Small intestine (tissue), 7 donors: ENCODE measurements around the gene ST8SIA1. TPM values are rescaled to one million over a fixed set of nuclear protein-coding genes. Genes with fewer than 3 reads are reported as not detected.

Experiments used
- DNase-seq, 2 donors: peaks; one replicate each; pipeline versions ENCODE4 v3.0.0 to v3.0.0-alpha.2; 2013
- FAIRE-seq: peaks from 2 replicates; lab custom pipeline; 2012; peaks lifted over from hg19 to GRCh38; lab: Jason Lieb, UNC
- H3K27ac ChIP-seq, 3 donors: one replicate each; pipeline ENCODE4 v1.5.1; 2013; ENCODE audit warnings: low read length in 2 of 3, mild to moderate bottlenecking in 2 of 3, control low read depth in 1 of 3, inconsistent platforms in 1 of 3, low read depth in 1 of 3, moderate library complexity in 1 of 3
- H3K27me3 ChIP-seq, 3 donors: one replicate each; pipeline ENCODE4 v1.6.1; 2013; ENCODE audit warnings: low read length in 3 of 3, inconsistent platforms in 1 of 3; ENCODE audit not compliant: control insufficient read depth in 3 of 3, insufficient read depth in 3 of 3
- H3K36me3 ChIP-seq, 3 donors: one replicate each; pipeline ENCODE4 v1.6.1; 2013; ENCODE audit warnings: low read length in 3 of 3, inconsistent platforms in 1 of 3, low read depth in 1 of 3, mild to moderate bottlenecking in 1 of 3, moderate library complexity in 1 of 3; ENCODE audit not compliant: control insufficient read depth in 3 of 3, insufficient read depth in 2 of 3
- H3K4me1 ChIP-seq, 3 donors: one replicate each; pipeline ENCODE4 v1.6.1; 2013; ENCODE audit warnings: low read length in 2 of 3, inconsistent platforms in 1 of 3, low read depth in 1 of 3, mild to moderate bottlenecking in 1 of 3, moderate library complexity in 1 of 3; ENCODE audit not compliant: control insufficient read depth in 3 of 3, insufficient read depth in 2 of 3
- H3K4me3 ChIP-seq, 3 donors: one replicate each; pipeline ENCODE4 v1.5.1; 2013; ENCODE audit warnings: low read length in 3 of 3, control low read depth in 1 of 3, inconsistent platforms in 1 of 3, low read depth in 1 of 3, mild to moderate bottlenecking in 1 of 3, moderate library complexity in 1 of 3
- H3K9me3 ChIP-seq, 2 donors: one replicate each; pipeline ENCODE4 v1.6.1; 2013; ENCODE audit warnings: low read depth in 1 of 2, low read length in 1 of 2; ENCODE audit not compliant: control insufficient read depth in 2 of 2, insufficient read depth in 1 of 2
- WGBS, 3 donors: extraction: QIAGEN DNeasy Blood & Tissue Kit; methylation state at CpG; one replicate each; pipeline ENCODE4 v1.1.7; 2013; 5-methylcytosine and 5-hydroxymethylcytosine counted together
- polyA plus RNA-seq, 4 donors: library from polyadenylated mRNA; stranded (reverse) in 3 of 4; unstranded in 1 of 4; fragments of 200-250 nt in 3 of 4; fragments of 120-200 nt in 1 of 4; gene quantifications; one replicate each; pipeline versions ENCODE4 v1.2.1 to v1.2.3, GENCODE V29; 2013
- donor health status: healthy with polysubstance abuse.
- donor health status: control.
- donor health status: control.
- donor health status: Bipolar disorder and iron deficiency.
- donor health status: healthy.

ST8SIA1 gene
- polyA plus RNA-seq, 4 donors, result 0.81 to 1.4 (median 1.4) TPM; not detected in 1

DNA sequence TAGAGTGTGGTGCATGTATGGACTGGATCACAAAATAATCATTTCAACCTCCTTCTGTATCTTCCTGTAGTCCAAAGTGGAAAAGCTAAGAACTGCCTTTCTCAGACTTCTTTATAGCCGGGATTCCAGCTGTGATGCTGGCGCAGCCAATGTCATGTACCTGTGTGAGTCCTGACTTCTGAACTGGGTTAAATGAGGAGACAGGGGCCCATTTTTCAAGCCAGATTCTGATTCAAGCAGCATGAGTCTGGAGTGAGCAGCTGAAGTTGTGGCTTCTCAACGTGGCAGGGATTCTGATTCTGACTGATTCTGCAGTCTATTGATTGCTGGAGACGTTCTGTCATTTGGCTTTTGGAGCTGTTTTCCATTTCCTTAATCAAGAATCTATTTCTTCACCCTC, 111.2 kb downstream of the ST8SIA1 start:
- Histone ChIP-seq H3K27ac (no peak overlapping the region), H3K9me3 (no peaks in the 10 kb centered on the region), H3K4me1 (no peaks in the 10 kb centered on the region), H3K36me3 (no peaks in the 10 kb centered on the region), H3K27me3 (no peaks in the 10 kb centered on the region), H3K4me3 (no peak overlapping the region)
- WGBS, 3 donors, result 54 to 73% (median 64%) methylated on average over 4 of the region's 4 CpGs
- FAIRE-seq (no peak), DNase-seq (no peak)

DNA sequence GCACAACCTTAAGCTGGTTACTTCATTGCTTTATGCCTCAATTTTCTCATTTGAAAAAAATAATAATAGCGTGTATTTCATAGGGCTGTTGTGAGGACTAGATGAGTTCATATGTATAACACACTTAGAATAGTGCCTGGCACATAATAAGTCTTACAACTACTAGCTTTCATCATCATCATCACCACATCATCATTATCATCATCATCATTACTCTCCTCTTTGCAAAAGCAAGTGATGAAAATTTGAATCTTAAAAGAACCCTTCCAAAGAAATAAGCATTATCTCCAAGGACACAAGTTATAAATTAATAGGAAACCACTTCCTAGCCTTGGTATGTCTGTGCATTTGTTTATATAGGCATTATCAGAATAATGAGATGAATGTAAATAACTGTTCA, 117.0 kb downstream of the ST8SIA1 start:
- Histone ChIP-seq H3K27ac (no peak overlapping the region), H3K36me3 (no peaks in the 10 kb centered on the region), H3K4me3 (no peak overlapping the region), H3K27me3 (no peaks in the 10 kb centered on the region), H3K9me3 (no peaks in the 10 kb centered on the region), H3K4me1 (no peaks in the 10 kb centered on the region)
- FAIRE-seq (no peak), DNase-seq (no peak)
- 87 to 92% (median 89%) methylated on average over 1 of the region's 1 CpG for WGBS, 3 donors

DNA sequence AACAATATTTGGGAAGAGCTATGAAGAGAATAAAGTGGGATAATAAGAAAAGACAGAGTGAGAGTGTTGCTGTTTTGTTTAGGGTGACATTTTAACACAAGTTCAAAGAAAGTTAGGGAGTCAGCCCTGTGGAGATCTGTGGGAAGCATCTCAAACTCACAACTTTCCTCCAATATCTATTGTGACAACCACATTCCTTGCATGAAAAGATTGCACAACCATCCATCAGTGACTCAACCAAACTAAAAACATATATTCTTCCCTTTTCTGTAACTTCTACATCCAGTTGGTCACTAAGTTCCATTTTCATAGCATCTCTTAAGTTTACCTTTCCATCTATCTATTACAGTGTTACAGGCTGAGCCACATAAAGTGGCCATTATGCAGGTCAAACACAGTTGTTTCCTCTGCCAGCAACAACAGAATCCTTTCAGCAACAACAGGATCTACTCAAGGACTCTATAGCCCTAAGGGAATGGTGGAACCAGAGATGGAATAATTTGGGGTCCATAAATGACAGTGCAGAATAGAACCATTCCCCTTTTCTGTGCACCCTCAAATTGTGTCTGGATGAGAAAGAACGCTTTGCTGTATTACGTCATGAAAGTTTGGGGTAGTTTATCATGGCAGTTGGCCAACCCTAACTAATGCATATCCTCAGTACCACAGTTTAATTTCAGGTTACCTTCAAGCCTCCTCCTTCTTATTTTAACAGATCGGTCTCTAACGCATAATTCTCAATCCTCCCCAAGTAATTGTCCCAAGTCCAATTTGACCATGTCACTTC, 118.8 kb downstream of the ST8SIA1 start:
- Histone ChIP-seq H3K27ac (no peak overlapping the region), H3K4me3 (no peak overlapping the region), H3K9me3 (peaks cover 0 to 4% of the 10 kb centered on the region in 2 donors), H3K36me3 (no peaks in the 10 kb centered on the region), H3K4me1 (no peaks in the 10 kb centered on the region), H3K27me3 (no peaks in the 10 kb centered on the region)
- FAIRE-seq (no peak), DNase-seq (no peak)
- WGBS, 3 donors, result 92 to 96% (median 92%) methylated on average over 4 of the region's 4 CpGs

DNA sequence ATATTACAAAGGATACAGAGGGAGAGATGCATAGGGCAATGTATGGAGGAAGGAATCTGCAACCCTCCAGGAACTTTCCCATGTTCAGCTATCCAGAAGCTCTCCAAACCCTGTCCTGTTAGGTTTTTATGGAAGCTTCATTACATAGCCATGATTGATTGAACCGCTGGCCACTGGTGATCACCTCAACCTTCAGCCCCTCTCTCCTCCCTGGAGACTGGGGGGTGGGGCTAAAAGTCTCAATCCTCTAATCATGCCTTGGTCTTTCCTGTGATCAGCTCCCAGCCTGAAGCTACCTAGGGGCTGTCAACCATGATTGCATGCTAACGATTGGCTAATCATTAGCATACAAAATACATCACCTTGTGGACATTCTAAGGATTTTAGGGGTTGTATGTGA, 123.4 kb downstream of the ST8SIA1 start:
- H3K27ac ChIP-seq, result no peak overlapping the region
- 91 to 94% (median 91%) methylated on average over 2 of the region's 2 CpGs for WGBS, 3 donors
- FAIRE-seq (no peak), DNase-seq (no peak)
- peaks cover 0 to 4% of the 10 kb centered on the region in 2 donors for H3K9me3 ChIP-seq
- H3K36me3 ChIP-seq, result no peaks in the 10 kb centered on the region
- no peak overlapping the region for H3K4me3 ChIP-seq
- H3K27me3 ChIP-seq, result no peaks in the 10 kb centered on the region
- no peaks in the 10 kb centered on the region for H3K4me1 ChIP-seq

DNA sequence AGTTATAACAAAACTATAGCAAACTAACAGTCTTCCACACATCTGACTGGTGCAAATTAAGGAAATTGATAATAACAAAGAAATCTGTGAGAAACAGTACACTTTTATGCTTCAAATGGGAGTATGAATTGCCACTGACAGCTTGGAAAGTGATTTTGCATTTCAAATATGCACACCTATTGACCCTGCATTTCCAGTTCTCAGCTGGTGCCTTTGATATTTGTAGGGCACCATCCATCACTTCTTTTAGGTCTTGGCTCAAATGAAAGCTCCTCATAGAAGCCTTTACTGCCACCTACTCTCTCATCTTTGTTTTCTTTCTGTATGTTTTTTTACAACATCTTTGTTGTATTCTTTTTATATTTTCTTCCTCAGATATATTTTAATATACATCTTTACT, 125.1 kb downstream of the ST8SIA1 start:
- Histone ChIP-seq H3K36me3 (no peaks in the 10 kb centered on the region), H3K27me3 (no peaks in the 10 kb centered on the region), H3K9me3 (peaks cover 0 to 4% of the 10 kb centered on the region in 2 donors), H3K27ac (no peak overlapping the region), H3K4me1 (no peaks in the 10 kb centered on the region), H3K4me3 (no peak overlapping the region)
- FAIRE-seq, result no peak
- no peak for DNase-seq

DNA sequence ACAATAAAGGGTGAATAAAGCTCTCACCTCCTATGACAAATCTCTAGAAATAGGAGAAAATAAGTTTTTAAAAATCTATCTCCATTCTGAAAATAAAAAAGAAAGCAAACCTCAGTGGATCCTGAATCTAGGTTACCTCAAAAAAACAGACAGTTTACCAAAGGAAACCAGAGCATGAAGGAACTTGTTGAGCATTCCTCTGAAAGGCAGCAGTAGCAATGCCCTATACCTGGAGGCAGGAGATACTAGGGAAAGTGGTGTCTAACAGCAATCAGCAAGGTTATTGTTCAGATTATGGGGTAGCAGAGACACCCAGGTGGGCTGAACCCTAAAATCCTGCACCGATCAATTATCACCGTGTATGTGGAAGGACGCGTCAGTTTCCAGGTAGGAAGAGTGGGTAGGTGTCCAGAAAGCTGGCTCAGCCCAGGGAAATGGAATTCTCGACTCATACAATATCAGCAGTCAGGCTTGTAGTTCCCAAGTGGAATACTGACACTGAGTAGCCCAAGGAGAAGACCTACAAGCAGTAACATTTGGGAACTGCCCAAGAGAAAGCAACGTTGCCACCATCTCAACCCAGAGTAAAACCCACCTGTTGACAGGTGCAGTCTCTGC, 128.3 kb downstream of the ST8SIA1 start:
- FAIRE-seq, result no peak

DNA sequence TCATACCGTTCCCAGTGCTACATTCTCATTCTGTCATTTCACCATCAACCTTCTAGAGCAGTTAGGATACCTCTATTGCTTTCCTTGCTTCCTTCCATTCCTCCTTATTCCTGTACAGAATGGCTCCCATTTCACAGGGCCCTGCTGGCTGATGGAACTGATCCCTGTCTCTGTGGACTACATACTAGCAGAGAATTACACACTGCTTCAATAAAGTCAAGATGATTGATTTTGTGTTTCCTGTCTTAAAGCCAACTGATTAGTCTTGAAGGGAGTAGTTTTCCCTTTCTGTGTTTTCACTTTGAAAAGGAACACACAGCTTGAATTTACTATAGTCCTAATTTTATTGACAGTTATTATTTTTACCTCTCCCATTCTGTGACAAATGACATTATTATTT, 130.1 kb downstream of the ST8SIA1 start:
- no peaks in the 10 kb centered on the region for H3K27me3 ChIP-seq
- 54 to 83% (median 67%) methylated on average over 1 of the region's 1 CpG for WGBS, 3 donors
- FAIRE-seq (no peak), DNase-seq (no peak)
- H3K4me3 ChIP-seq, result no peak overlapping the region
- H3K4me1 ChIP-seq, result no peaks in the 10 kb centered on the region
- no peaks in the 10 kb centered on the region for H3K9me3 ChIP-seq
- no peak overlapping the region for H3K27ac ChIP-seq
- no peaks in the 10 kb centered on the region for H3K36me3 ChIP-seq

More for the DNA sequence above, 128.3 kb downstream of the ST8SIA1 start:
- no peak for DNase-seq
- Histone ChIP-seq H3K27me3 (no peaks in the 10 kb centered on the region), H3K4me1 (no peaks in the 10 kb centered on the region), H3K36me3 (no peaks in the 10 kb centered on the region), H3K9me3 (peaks cover 0 to 4% of the 10 kb centered on the region in 2 donors), H3K27ac (no peak overlapping the region), H3K4me3 (no peak overlapping the region)
- 83 to 93% (median 85%) methylated on average over 6 of the region's 6 CpGs for WGBS, 3 donors

DNA sequence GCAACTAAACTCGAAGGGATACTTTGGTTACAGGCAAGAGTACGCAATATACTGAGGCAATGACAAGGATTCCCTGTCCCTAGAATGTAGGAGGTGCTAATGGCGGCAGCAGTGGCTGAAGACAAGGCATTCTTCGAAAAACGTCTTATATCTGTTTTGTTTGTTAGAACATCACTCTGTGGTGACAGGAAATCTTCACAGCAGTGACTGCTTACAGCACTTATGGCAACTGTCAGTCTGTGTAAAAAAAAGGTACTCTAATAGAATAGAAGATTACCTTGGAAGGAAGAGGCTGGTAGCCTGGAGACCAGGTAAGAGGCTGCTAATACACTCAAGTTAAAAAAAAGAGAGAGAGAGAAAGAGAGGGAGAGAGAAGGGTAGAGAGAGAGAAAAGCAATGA, 131.7 kb downstream of the ST8SIA1 start:
- no peak overlapping the region for H3K27ac ChIP-seq
- no peaks in the 10 kb centered on the region for H3K36me3 ChIP-seq
- H3K4me1 ChIP-seq, result no peaks in the 10 kb centered on the region
- DNase-seq (no peak), FAIRE-seq (no peak)
- WGBS, 3 donors, result 70 to 84% (median 70%) methylated on average over 5 of the region's 5 CpGs
- H3K27me3 ChIP-seq, result no peaks in the 10 kb centered on the region
- no peaks in the 10 kb centered on the region for H3K9me3 ChIP-seq
- H3K4me3 ChIP-seq, result no peak overlapping the region
